GM23338 (cell line): ENCODE results near the gene RBM24. TPM values are rescaled to one million over a fixed set of nuclear protein-coding genes. Genes with fewer than 3 reads are reported as not detected.

Source experiments
- ATAC-seq: fragments of 200-7000 bp; cut with Tn5 transposase; 3 replicates; pipeline ENCODE4 v1.9.1; 2020
- DNase-seq: peaks from one replicate; pipeline ENCODE4 v3.0.0-alpha.2; 2015; ENCODE audit warnings: low spot score
- H2AFZ ChIP-seq: fragments of 200-600 bp; sonication (generic); 2 replicates; pipeline ENCODE4 v1.8.0; 2016; ENCODE audit warnings: antibody characterized with exemption, mild to moderate bottlenecking, moderate library complexity
- H3F3A ChIP-seq: fragments of 200-600 bp; sonication (generic); replicated peaks from 2 replicates; pipeline ENCODE4 v1.8.0; 2017; ENCODE audit warnings: antibody characterized with exemption, mixed run types, low read depth
- H3K27ac ChIP-seq: fragments of 200-600 bp; sonication (generic); 2 replicates; pipeline ENCODE4 v1.6.1; 2016; ENCODE audit warnings: low read depth
- H3K27me3 ChIP-seq: fragments of 200-600 bp; sonication (generic); 2 replicates; pipeline ENCODE4 v1.8.0; 2016; ENCODE audit warnings: mild to moderate bottlenecking, mixed run types, moderate library complexity; ENCODE audit not compliant: insufficient read depth
- H3K36me3 ChIP-seq: fragments of 200-600 bp; sonication (generic); 2 replicates; pipeline ENCODE4 v1.8.0; 2016; ENCODE audit warnings: mild to moderate bottlenecking; ENCODE audit not compliant: insufficient read depth
- H3K4me1 ChIP-seq: fragments of 200-600 bp; sonication (generic); 2 replicates; pipeline ENCODE4 v1.8.0; 2016; ENCODE audit warnings: mild to moderate bottlenecking, moderate library complexity; ENCODE audit not compliant: insufficient read depth
- H3K4me2 ChIP-seq: fragments of 200-600 bp; sonication (generic); 2 replicates; pipeline ENCODE4 v1.7.1; 2017; ENCODE audit warnings: mixed run types
- H3K4me3 ChIP-seq: fragments of 200-600 bp; sonication (generic); 2 replicates; pipeline ENCODE4 v1.6.1; 2016; ENCODE audit warnings: mixed run types
- H3K79me2 ChIP-seq: fragments of 200-600 bp; sonication (generic); replicated peaks from 2 replicates; pipeline ENCODE4 v1.8.0; 2017; ENCODE audit warnings: mild to moderate bottlenecking; ENCODE audit not compliant: insufficient read depth
- H3K9me2 ChIP-seq: fragments of 200-600 bp; sonication (generic); 2 replicates; pipeline ENCODE4 v1.8.0; 2017; ENCODE audit not compliant: insufficient read depth
- H4K20me1 ChIP-seq: fragments of 200-600 bp; sonication (generic); replicated peaks from 2 replicates; pipeline ENCODE4 v1.8.0; 2017; ENCODE audit warnings: mild to moderate bottlenecking; ENCODE audit not compliant: insufficient read depth
- H3K27ac Mint-ChIP-seq: 2 replicates; pipeline ENCODE4 v1.8.0; 2020; ENCODE audit warnings: inconsistent platforms, mild to moderate bottlenecking, moderate library complexity, mixed read lengths
- H3K27me3 Mint-ChIP-seq: 3 replicates; pipeline ENCODE4 v1.8.0; 2022; ENCODE audit warnings: low read depth, mild to moderate bottlenecking, moderate library complexity, mixed read lengths, inconsistent platforms; ENCODE audit not compliant: insufficient read depth, poor library complexity
- H3K36me3 Mint-ChIP-seq: 3 replicates; pipeline ENCODE4 v1.8.0; 2021; ENCODE audit warnings: low read depth, mild to moderate bottlenecking, inconsistent platforms, moderate library complexity, mixed read lengths
- H3K4me1 Mint-ChIP-seq: 3 replicates; pipeline ENCODE4 v1.8.0; 2020; ENCODE audit warnings: mild to moderate bottlenecking, inconsistent platforms, mixed read lengths
- H3K4me3 Mint-ChIP-seq: 3 replicates; pipeline ENCODE4 v1.8.0; 2021; ENCODE audit warnings: moderate library complexity, mild to moderate bottlenecking, inconsistent platforms, mixed read lengths
- H3K9me3 Mint-ChIP-seq: 3 replicates; pipeline ENCODE4 v1.8.0; 2020; ENCODE audit warnings: moderate library complexity, mild to moderate bottlenecking, inconsistent platforms, mixed read lengths
- CREB1 ChIP-seq: fragments of 250-450 bp; sonication (Bioruptor Pico); IDR thresholded peaks from 2 replicates; pipeline ENCODE4 v1.5.0; 2020; ENCODE audit warnings: low read depth, mild to moderate bottlenecking, moderate library complexity
- EZH2 ChIP-seq: fragments of 200-600 bp; sonication (generic); IDR thresholded peaks from one replicate; pipeline ENCODE4 v1.8.0; 2017; ENCODE audit warnings: antibody characterized with exemption, mild to moderate bottlenecking, low read depth; ENCODE audit not compliant: unreplicated experiment
- EZH2phosphoT487 ChIP-seq: fragments of 200-600 bp; sonication (generic); IDR thresholded peaks from one replicate; pipeline ENCODE4 v1.8.1; 2018; ENCODE audit warnings: antibody characterized with exemption; ENCODE audit not compliant: unreplicated experiment
- JUNB ChIP-seq: IDR thresholded peaks from one replicate; pipeline ENCODE4 v1.6.1; 2016; ENCODE audit warnings: antibody characterized with exemption; ENCODE audit not compliant: unreplicated experiment
- NANOG ChIP-seq: IDR thresholded peaks from 2 replicates; pipeline ENCODE4 v1.6.1; 2016; ENCODE audit warnings: antibody characterized with exemption, borderline replicate concordance
- POLR2AphosphoS5 ChIP-seq: IDR thresholded peaks from 2 replicates; pipeline ENCODE4 v1.6.1; 2016; ENCODE audit warnings: antibody characterized with exemption, low read depth
- STAT1 ChIP-seq: IDR thresholded peaks from one replicate; pipeline ENCODE4 v1.6.1; 2016; ENCODE audit warnings: antibody characterized with exemption; ENCODE audit not compliant: unreplicated experiment
- ZNF114 ChIP-seq: fragments of 250-450 bp; sonication (Bioruptor Pico); IDR thresholded peaks from 2 replicates; pipeline ENCODE4 v1.5.0; 2020; ENCODE audit warnings: mild to moderate bottlenecking, moderate library complexity
- ZNF331 ChIP-seq: fragments of 250-450 bp; sonication (Bioruptor Pico); IDR thresholded peaks from 2 replicates; pipeline ENCODE4 v1.5.0; 2020; ENCODE audit warnings: low read depth, mild to moderate bottlenecking, moderate library complexity
- polyA plus RNA-seq: library from polyadenylated mRNA; unstranded; fragments of >200 nt; fragmentation: Nextera tagmentation; extraction: Ambion mirVana; gene quantifications from 2 replicates; pipeline ENCODE4 v1.2.1, GENCODE V29; 2016
- total RNA-seq: library from RNA; depleted of rRNA; stranded (reverse); fragments of >200 nt; shearing (Covaris generic); gene quantifications from 2 replicates; pipeline ENCODE4 v1.2.3, GENCODE V29; 2014
- TF ChIP-seq, protein P1 (sequence below): fragments of 250-450 bp; sonication (Bioruptor Pico); IDR thresholded peaks from 2 replicates; pipeline ENCODE4 v1.5.0; 2020; ENCODE audit warnings: mild to moderate bottlenecking, moderate library complexity
- TF ChIP-seq, protein P2 (sequence below): IDR thresholded peaks from 2 replicates; pipeline ENCODE4 v1.6.1; 2016; ENCODE audit warnings: antibody characterized with exemption
- TF ChIP-seq, protein P3 (sequence below), 2 experiments: fragments of 200-600 bp in 1 of 2; sonication (generic) in 1 of 2; conservative IDR thresholded peaks; 2 replicates each; pipeline versions ENCODE4 v1.5.1 to v1.6.1; 2016 to 2017; ENCODE audit warnings: antibody characterized with exemption in 2 of 2, low read depth in 2 of 2, mild to moderate bottlenecking in 2 of 2, moderate library complexity in 1 of 2
- TF ChIP-seq, protein P4 (sequence below): IDR thresholded peaks from one replicate; pipeline ENCODE4 v1.6.1; 2018; ENCODE audit warnings: antibody characterized with exemption; ENCODE audit not compliant: unreplicated experiment

RBM24 gene
- total and polyA plus RNA-seq, 2 experiments from 2014 or later = 0.27 to 1.3 TPM

DNA sequence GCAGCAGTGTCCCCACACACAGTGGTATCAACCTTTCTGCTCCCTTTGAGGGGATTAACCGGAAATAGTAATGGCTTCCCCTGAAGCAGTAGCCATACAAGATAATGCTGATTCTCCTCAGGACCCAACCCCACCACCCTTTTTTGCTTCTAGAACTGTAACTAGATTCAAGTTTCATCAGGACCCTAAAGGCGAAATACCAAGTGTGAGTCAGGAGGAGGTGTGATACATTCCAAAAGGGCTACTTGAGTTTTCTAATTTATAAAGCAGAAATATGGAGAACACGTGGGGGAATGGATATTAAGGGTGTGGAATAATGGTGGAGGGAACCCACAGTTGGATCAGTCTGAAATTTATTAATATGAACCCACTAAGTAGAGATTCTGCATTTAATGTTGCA is 60.7 kb downstream of the RBM24 start:
- H4K20me1 ChIP-seq = no peaks in the 10 kb centered on the region
- Mint-ChIP-seq H3K4me1 (no peaks in the 10 kb centered on the region), H3K27me3 (no peaks in the 10 kb centered on the region), H3K36me3 (no peaks in the 10 kb centered on the region), H3K9me3 (peaks cover 15% of the 10 kb centered on the region; the same call in 2 of the 3 replicates), H3K4me3 (no peak overlapping the region), H3K27ac (no peak overlapping the region)
- no peaks in the 10 kb centered on the region for H3K79me2 ChIP-seq
- H2AFZ ChIP-seq = no peak overlapping the region
- no peak for DNase-seq
- TF ChIP-seq, protein P1, sequence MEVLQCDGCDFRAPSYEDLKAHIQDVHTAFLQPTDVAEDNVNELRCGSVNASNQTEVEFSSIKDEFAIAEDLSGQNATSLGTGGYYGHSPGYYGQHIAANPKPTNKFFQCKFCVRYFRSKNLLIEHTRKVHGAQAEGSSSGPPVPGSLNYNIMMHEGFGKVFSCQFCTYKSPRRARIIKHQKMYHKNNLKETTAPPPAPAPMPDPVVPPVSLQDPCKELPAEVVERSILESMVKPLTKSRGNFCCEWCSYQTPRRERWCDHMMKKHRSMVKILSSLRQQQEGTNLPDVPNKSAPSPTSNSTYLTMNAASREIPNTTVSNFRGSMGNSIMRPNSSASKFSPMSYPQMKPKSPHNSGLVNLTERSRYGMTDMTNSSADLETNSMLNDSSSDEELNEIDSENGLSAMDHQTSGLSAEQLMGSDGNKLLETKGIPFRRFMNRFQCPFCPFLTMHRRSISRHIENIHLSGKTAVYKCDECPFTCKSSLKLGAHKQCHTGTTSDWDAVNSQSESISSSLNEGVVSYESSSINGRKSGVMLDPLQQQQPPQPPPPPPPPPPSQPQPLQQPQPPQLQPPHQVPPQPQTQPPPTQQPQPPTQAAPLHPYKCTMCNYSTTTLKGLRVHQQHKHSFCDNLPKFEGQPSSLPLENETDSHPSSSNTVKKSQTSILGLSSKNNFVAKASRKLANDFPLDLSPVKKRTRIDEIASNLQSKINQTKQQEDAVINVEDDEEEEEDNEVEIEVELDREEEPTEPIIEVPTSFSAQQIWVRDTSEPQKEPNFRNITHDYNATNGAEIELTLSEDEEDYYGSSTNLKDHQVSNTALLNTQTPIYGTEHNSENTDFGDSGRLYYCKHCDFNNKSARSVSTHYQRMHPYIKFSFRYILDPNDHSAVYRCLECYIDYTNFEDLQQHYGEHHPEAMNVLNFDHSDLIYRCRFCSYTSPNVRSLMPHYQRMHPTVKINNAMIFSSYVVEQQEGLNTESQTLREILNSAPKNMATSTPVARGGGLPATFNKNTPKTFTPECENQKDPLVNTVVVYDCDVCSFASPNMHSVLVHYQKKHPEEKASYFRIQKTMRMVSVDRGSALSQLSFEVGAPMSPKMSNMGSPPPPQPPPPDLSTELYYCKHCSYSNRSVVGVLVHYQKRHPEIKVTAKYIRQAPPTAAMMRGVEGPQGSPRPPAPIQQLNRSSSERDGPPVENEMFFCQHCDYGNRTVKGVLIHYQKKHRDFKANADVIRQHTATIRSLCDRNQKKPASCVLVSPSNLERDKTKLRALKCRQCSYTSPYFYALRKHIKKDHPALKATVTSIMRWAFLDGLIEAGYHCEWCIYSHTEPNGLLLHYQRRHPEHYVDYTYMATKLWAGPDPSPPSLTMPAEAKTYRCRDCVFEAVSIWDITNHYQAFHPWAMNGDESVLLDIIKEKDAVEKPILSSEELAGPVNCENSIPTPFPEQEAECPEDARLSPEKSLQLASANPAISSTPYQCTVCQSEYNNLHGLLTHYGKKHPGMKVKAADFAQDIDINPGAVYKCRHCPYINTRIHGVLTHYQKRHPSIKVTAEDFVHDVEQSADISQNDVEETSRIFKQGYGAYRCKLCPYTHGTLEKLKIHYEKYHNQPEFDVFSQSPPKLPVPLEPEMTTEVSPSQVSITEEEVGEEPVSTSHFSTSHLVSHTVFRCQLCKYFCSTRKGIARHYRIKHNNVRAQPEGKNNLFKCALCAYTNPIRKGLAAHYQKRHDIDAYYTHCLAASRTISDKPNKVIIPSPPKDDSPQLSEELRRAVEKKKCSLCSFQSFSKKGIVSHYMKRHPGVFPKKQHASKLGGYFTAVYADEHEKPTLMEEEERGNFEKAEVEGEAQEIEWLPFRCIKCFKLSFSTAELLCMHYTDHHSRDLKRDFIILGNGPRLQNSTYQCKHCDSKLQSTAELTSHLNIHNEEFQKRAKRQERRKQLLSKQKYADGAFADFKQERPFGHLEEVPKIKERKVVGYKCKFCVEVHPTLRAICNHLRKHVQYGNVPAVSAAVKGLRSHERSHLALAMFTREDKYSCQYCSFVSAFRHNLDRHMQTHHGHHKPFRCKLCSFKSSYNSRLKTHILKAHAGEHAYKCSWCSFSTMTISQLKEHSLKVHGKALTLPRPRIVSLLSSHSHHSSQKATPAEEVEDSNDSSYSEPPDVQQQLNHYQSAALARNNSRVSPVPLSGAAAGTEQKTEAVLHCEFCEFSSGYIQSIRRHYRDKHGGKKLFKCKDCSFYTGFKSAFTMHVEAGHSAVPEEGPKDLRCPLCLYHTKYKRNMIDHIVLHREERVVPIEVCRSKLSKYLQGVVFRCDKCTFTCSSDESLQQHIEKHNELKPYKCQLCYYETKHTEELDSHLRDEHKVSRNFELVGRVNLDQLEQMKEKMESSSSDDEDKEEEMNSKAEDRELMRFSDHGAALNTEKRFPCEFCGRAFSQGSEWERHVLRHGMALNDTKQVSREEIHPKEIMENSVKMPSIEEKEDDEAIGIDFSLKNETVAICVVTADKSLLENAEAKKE = no peak
- no peak for TF ChIP-seq NANOG
- TF ChIP-seq ZNF331 (CRISPR knock-in tag) = no peak
- TF ChIP-seq STAT1 = no peak
- no peak for TF ChIP-seq JUNB
- no peak for TF ChIP-seq POLR2AphosphoS5
- TF ChIP-seq, protein P2, sequence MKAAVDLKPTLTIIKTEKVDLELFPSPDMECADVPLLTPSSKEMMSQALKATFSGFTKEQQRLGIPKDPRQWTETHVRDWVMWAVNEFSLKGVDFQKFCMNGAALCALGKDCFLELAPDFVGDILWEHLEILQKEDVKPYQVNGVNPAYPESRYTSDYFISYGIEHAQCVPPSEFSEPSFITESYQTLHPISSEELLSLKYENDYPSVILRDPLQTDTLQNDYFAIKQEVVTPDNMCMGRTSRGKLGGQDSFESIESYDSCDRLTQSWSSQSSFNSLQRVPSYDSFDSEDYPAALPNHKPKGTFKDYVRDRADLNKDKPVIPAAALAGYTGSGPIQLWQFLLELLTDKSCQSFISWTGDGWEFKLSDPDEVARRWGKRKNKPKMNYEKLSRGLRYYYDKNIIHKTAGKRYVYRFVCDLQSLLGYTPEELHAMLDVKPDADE = no peak
- no peak for TF ChIP-seq EZH2phosphoT487
- TF ChIP-seq, protein P3, sequence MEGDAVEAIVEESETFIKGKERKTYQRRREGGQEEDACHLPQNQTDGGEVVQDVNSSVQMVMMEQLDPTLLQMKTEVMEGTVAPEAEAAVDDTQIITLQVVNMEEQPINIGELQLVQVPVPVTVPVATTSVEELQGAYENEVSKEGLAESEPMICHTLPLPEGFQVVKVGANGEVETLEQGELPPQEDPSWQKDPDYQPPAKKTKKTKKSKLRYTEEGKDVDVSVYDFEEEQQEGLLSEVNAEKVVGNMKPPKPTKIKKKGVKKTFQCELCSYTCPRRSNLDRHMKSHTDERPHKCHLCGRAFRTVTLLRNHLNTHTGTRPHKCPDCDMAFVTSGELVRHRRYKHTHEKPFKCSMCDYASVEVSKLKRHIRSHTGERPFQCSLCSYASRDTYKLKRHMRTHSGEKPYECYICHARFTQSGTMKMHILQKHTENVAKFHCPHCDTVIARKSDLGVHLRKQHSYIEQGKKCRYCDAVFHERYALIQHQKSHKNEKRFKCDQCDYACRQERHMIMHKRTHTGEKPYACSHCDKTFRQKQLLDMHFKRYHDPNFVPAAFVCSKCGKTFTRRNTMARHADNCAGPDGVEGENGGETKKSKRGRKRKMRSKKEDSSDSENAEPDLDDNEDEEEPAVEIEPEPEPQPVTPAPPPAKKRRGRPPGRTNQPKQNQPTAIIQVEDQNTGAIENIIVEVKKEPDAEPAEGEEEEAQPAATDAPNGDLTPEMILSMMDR (conservative IDR thresholded peaks at IDR 0.05; ENCODE audit: low read depth in 2 of 2) = no peak
- TF ChIP-seq ZNF114 (CRISPR knock-in tag) = no peak
- TF ChIP-seq CREB1 = no peak
- TF ChIP-seq EZH2 = no peak
- TF ChIP-seq, protein P4, sequence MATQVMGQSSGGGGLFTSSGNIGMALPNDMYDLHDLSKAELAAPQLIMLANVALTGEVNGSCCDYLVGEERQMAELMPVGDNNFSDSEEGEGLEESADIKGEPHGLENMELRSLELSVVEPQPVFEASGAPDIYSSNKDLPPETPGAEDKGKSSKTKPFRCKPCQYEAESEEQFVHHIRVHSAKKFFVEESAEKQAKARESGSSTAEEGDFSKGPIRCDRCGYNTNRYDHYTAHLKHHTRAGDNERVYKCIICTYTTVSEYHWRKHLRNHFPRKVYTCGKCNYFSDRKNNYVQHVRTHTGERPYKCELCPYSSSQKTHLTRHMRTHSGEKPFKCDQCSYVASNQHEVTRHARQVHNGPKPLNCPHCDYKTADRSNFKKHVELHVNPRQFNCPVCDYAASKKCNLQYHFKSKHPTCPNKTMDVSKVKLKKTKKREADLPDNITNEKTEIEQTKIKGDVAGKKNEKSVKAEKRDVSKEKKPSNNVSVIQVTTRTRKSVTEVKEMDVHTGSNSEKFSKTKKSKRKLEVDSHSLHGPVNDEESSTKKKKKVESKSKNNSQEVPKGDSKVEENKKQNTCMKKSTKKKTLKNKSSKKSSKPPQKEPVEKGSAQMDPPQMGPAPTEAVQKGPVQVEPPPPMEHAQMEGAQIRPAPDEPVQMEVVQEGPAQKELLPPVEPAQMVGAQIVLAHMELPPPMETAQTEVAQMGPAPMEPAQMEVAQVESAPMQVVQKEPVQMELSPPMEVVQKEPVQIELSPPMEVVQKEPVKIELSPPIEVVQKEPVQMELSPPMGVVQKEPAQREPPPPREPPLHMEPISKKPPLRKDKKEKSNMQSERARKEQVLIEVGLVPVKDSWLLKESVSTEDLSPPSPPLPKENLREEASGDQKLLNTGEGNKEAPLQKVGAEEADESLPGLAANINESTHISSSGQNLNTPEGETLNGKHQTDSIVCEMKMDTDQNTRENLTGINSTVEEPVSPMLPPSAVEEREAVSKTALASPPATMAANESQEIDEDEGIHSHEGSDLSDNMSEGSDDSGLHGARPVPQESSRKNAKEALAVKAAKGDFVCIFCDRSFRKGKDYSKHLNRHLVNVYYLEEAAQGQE = no peak
- peaks cover 6% of the 10 kb centered on the region for H3K9me2 ChIP-seq
- no peak overlapping the region for H3K27ac ChIP-seq
- H3K36me3 ChIP-seq = no peaks in the 10 kb centered on the region
- H3F3A ChIP-seq = no peaks in the 10 kb centered on the region
- no peaks in the 10 kb centered on the region for H3K27me3 ChIP-seq
- ATAC-seq = no peak
- no peaks in the 10 kb centered on the region for H3K4me1 ChIP-seq
- no peak overlapping the region for H3K4me3 ChIP-seq
- H3K4me2 ChIP-seq = no peak overlapping the region
